Mucosa of rectum (tissue), 2 donors: ENCODE results near the gene ANKH.
"Not testable (repeated sequence)": the region's sequence is repeated elsewhere in the genome, so short reads cannot be mapped to it uniquely, and the experiment has no call there.

Experiments used
- H3K27ac ChIP-seq, 2 donors: one replicate each; pipeline ENCODE4 v1.7.0; 2013; ENCODE audit warnings: inconsistent platforms in 2 of 2, low read depth in 2 of 2, low read length in 2 of 2
- H3K27me3 ChIP-seq, 2 donors: one replicate each; pipeline ENCODE4 v1.7.0; 2013; ENCODE audit warnings: low read length in 2 of 2; ENCODE audit not compliant: control insufficient read depth in 2 of 2, insufficient read depth in 2 of 2
- H3K36me3 ChIP-seq, 2 donors: one replicate each; pipeline ENCODE4 v1.7.0; 2013; ENCODE audit warnings: low read length in 2 of 2; ENCODE audit not compliant: control insufficient read depth in 2 of 2, insufficient read depth in 2 of 2
- H3K4me1 ChIP-seq, 2 donors: one replicate each; pipeline ENCODE4 v1.7.0; 2013; ENCODE audit warnings: low read length in 2 of 2, mild to moderate bottlenecking in 1 of 2; ENCODE audit not compliant: control insufficient read depth in 2 of 2, insufficient read depth in 2 of 2
- H3K4me3 ChIP-seq, 2 donors: one replicate each; pipeline ENCODE4 v1.7.0; 2013; ENCODE audit warnings: low read length in 2 of 2
- H3K9ac ChIP-seq, 2 donors: one replicate each; pipeline ENCODE4 v1.7.0; 2013; ENCODE audit warnings: low read length in 2 of 2, low read depth in 1 of 2, mild to moderate bottlenecking in 1 of 2
- H3K9me3 ChIP-seq, 2 donors: one replicate each; pipeline ENCODE4 v1.7.0; 2013; ENCODE audit warnings: low read length in 2 of 2; ENCODE audit not compliant: control insufficient read depth in 2 of 2
- donor health status: healthy.
- donor health status: Normal muscosa, but diverticular disease.

ANKH gene

GRCh38 chr5:14871214-14872069 lies at the start of gene ANKH:
Gene ANKH (minus strand): TSS chr5:14871778. CDS start chr5:14871447, 331 bp downstream.
- Histone ChIP-seq H3K36me3 (no peaks in the 10 kb centered on the region), H3K4me1 (peaks cover 15 to 17% of the 10 kb centered on the region in 2 donors), H3K9ac (peak within 1 kb of the TSS; percentile 74 to 89), H3K27me3 (no peaks in the 10 kb centered on the region), H3K4me3 (peak within 1 kb of the TSS; percentile 78 to 81), H3K9me3 (no peaks in the 10 kb centered on the region), H3K27ac (peak within 1 kb of the TSS; percentile 93 to 94)

- H3K27ac ChIP-seq, result no peak overlapping the region
- H3K36me3 ChIP-seq, result no peaks in the 10 kb centered on the region
- H3K4me1 ChIP-seq, result no peaks in the 10 kb centered on the region
- no peak overlapping the region for H3K9ac ChIP-seq
- H3K4me3 ChIP-seq, result no peak overlapping the region
- H3K9me3 ChIP-seq, result no peaks in the 10 kb centered on the region
- H3K27me3 ChIP-seq, result no peaks in the 10 kb centered on the region
Measured at GRCh38 chr5:14920121-14920520, 48.5 kb upstream of the ANKH start.

GRCh38 chr5:14919106-14919505 lies 47.5 kb upstream of the ANKH start:
- not testable (repeated sequence) for H3K27ac ChIP-seq, H3K36me3 ChIP-seq, H3K27me3 ChIP-seq, H3K4me1 ChIP-seq, H3K4me3 ChIP-seq, H3K9me3 ChIP-seq, H3K9ac ChIP-seq

GRCh38 chr5:14917719-14918118 lies 46.1 kb upstream of the ANKH start:
- Histone ChIP-seq H3K27me3 (no peaks in the 10 kb centered on the region), H3K4me3 (no peak overlapping the region), H3K9ac (no peak overlapping the region), H3K36me3 (no peaks in the 10 kb centered on the region), H3K27ac (no peak overlapping the region), H3K9me3 (no peaks in the 10 kb centered on the region), H3K4me1 (no peaks in the 10 kb centered on the region)

GRCh38 chr5:14915291-14915952 lies 43.8 kb upstream of the ANKH start:
- Histone ChIP-seq H3K9ac (no peak overlapping the region), H3K9me3 (no peaks in the 10 kb centered on the region), H3K36me3 (no peaks in the 10 kb centered on the region), H3K4me1 (no peaks in the 10 kb centered on the region), H3K27ac (no peak overlapping the region), H3K4me3 (no peak overlapping the region), H3K27me3 (no peaks in the 10 kb centered on the region)

GRCh38 chr5:14914623-14915260 lies 43.2 kb upstream of the ANKH start:
- H3K4me1 ChIP-seq, result no peaks in the 10 kb centered on the region
- no peak overlapping the region for H3K27ac ChIP-seq
- H3K36me3 ChIP-seq, result no peaks in the 10 kb centered on the region
- no peak overlapping the region for H3K4me3 ChIP-seq
- no peaks in the 10 kb centered on the region for H3K9me3 ChIP-seq
- no peak overlapping the region for H3K9ac ChIP-seq
- no peaks in the 10 kb centered on the region for H3K27me3 ChIP-seq

GRCh38 chr5:14914193-14914592 lies 42.6 kb upstream of the ANKH start:
- H3K9me3 ChIP-seq, result no peaks in the 10 kb centered on the region
- no peaks in the 10 kb centered on the region for H3K4me1 ChIP-seq
- H3K36me3 ChIP-seq, result no peaks in the 10 kb centered on the region
- no peak overlapping the region for H3K9ac ChIP-seq
- no peaks in the 10 kb centered on the region for H3K27me3 ChIP-seq
- no peak overlapping the region for H3K4me3 ChIP-seq
- H3K27ac ChIP-seq, result no peak overlapping the region

GRCh38 chr5:14913096-14913495 lies 41.5 kb upstream of the ANKH start:
- H3K27me3 ChIP-seq, result no peaks in the 10 kb centered on the region
- H3K27ac ChIP-seq, result no peak overlapping the region
- H3K36me3 ChIP-seq, result no peaks in the 10 kb centered on the region
- H3K9ac ChIP-seq, result no peak overlapping the region
- H3K9me3 ChIP-seq, result no peaks in the 10 kb centered on the region
- H3K4me1 ChIP-seq, result no peaks in the 10 kb centered on the region
- H3K4me3 ChIP-seq, result no peak overlapping the region

GRCh38 chr5:14912206-14912605 lies 40.6 kb upstream of the ANKH start:
- no peaks in the 10 kb centered on the region for H3K36me3 ChIP-seq
- no peaks in the 10 kb centered on the region for H3K9me3 ChIP-seq
- no peak overlapping the region for H3K4me3 ChIP-seq
- no peaks in the 10 kb centered on the region for H3K27me3 ChIP-seq
- no peak overlapping the region for H3K9ac ChIP-seq
- H3K27ac ChIP-seq, result no peak overlapping the region
- no peaks in the 10 kb centered on the region for H3K4me1 ChIP-seq

GRCh38 chr5:14909369-14909768 lies 37.8 kb upstream of the ANKH start:
- H3K9me3 ChIP-seq, result no peaks in the 10 kb centered on the region
- H3K27me3 ChIP-seq, result no peaks in the 10 kb centered on the region
- no peak overlapping the region for H3K9ac ChIP-seq
- H3K36me3 ChIP-seq, result no peaks in the 10 kb centered on the region
- H3K27ac ChIP-seq, result no peak overlapping the region
- H3K4me3 ChIP-seq, result no peak overlapping the region
- no peaks in the 10 kb centered on the region for H3K4me1 ChIP-seq
